Iris pigment epithelial cell (primary cell): ENCODE results near the gene GLI3.

ENCODE experiments used
- DNase-seq: peaks from one replicate; pipeline ENCODE4 v3.0.0-alpha.2; 2011; ENCODE audit warnings: low read depth

The GLI3 gene

GRCh38 chr7:42033480-42033879 lies 203.5 kb downstream of the GLI3 start:
- DNase-seq = no peak

GRCh38 chr7:42029405-42029804 lies 207.6 kb downstream of the GLI3 start:
- DNase-seq = no peak

- no peak for DNase-seq
These were observed 209.5 kb downstream of the GLI3 start for GRCh38 chr7:42027521-42027920.

- no peak for DNase-seq
These were observed 210.3 kb downstream of the GLI3 start for GRCh38 chr7:42026622-42027197.

- DNase-seq = no peak
These were observed 211.2 kb downstream of the GLI3 start for GRCh38 chr7:42025635-42026375.

GRCh38 chr7:42024537-42024936 lies 212.5 kb downstream of the GLI3 start:
- DNase-seq = no peak

GRCh38 chr7:42023262-42023661 lies 213.7 kb downstream of the GLI3 start:
- DNase-seq = no peak

GRCh38 chr7:42022791-42023190 lies 214.2 kb downstream of the GLI3 start:
- no peak for DNase-seq

- DNase-seq = no peak
These were observed 215.0 kb downstream of the GLI3 start for GRCh38 chr7:42022056-42022455.

GRCh38 chr7:42021631-42022030 lies 215.4 kb downstream of the GLI3 start:
- DNase-seq = no peak

GRCh38 chr7:42020061-42020460 lies 216.9 kb downstream of the GLI3 start:
- no peak for DNase-seq

GRCh38 chr7:42017349-42017986 lies 219.5 kb downstream of the GLI3 start:
- DNase-seq = no peak

- DNase-seq = no peak
These were observed 220.5 kb downstream of the GLI3 start for GRCh38 chr7:42016517-42016916.

GRCh38 chr7:42014625-42015618 lies 222.1 kb downstream of the GLI3 start:
- DNase-seq = peak; percentile 68

- no peak for DNase-seq
These were observed 224.1 kb downstream of the GLI3 start for GRCh38 chr7:42012786-42013360.

- no peak for DNase-seq
These were observed 224.7 kb downstream of the GLI3 start for GRCh38 chr7:42012313-42012712.

- no peak for DNase-seq
These were observed 225.2 kb downstream of the GLI3 start for GRCh38 chr7:42011846-42012245.

- DNase-seq = peak; percentile 41
These were observed 226.3 kb downstream of the GLI3 start for GRCh38 chr7:42010751-42011150.

- DNase-seq = no peak
These were observed 230.1 kb downstream of the GLI3 start for GRCh38 chr7:42006801-42007513.

GRCh38 chr7:42002654-42003053 lies 234.4 kb downstream of the GLI3 start:
- no peak for DNase-seq

- peak; percentile 76 for DNase-seq
These were observed 237.2 kb downstream of the GLI3 start for GRCh38 chr7:41999736-42000283.
